ENCODE data around the gene SSBP3.

- TF ChIP-seq CTCF (IDR thresholded peaks at IDR 0.05): no peak
- no peak for TF ChIP-seq POLR2A (IDR thresholded peaks at IDR 0.05)
Measured at GRCh38 chr1:54302951-54303843, 103.0 kb downstream of the SSBP3 start.

All from breast epithelium (tissue), 3 donors.